HL-60 (cell line): ENCODE data around the gene APPBP2.

Experiments used
- DNase-seq, 2 experiments: peaks; one replicate each; pipeline ENCODE4 v3.0.0-alpha.2; 2010 to 2020; ENCODE audit warnings: low read depth in 1 of 2, low spot score in 1 of 2
- H3K27ac ChIP-seq: fragments of 250-450 bp; sonication (Bioruptor Pico); replicated peaks from 2 replicates; pipeline ENCODE4 v1.5.1; 2020; ENCODE audit warnings: mild to moderate bottlenecking, moderate library complexity
- H3K27me3 ChIP-seq: fragments of 250-450 bp; sonication (Bioruptor Pico); 2 replicates; pipeline ENCODE4 v1.5.1; 2021; ENCODE audit warnings: mild to moderate bottlenecking, moderate library complexity; ENCODE audit not compliant: insufficient read depth, poor library complexity, severe bottlenecking
- H3K4me3 ChIP-seq: replicated peaks from 2 replicates; pipeline ENCODE4 v1.5.1; 2011; ENCODE audit warnings: mild to moderate bottlenecking, control low read depth, low read length; ENCODE audit not compliant: insufficient read depth
- GABPA ChIP-seq: IDR thresholded peaks from 2 replicates; pipeline ENCODE4 v1.6.1; 2012; ENCODE audit warnings: low read depth
- POLR2AphosphoS5 ChIP-seq: IDR thresholded peaks from 2 replicates; pipeline ENCODE4 v1.6.1; 2012; ENCODE audit warnings: low read depth
- SPI1 ChIP-seq: IDR thresholded peaks from 2 replicates; pipeline ENCODE4 v1.6.1; 2012; ENCODE audit warnings: low read depth, mild to moderate bottlenecking, borderline replicate concordance
- TF ChIP-seq, protein P1 (sequence below): IDR thresholded peaks from one replicate; pipeline ENCODE4 v1.5.1; 2011; ENCODE audit warnings: low read length, control low read depth, inconsistent platforms; ENCODE audit not compliant: insufficient read depth
- TF ChIP-seq, protein P2 (sequence below): IDR thresholded peaks from 2 replicates; pipeline ENCODE4 v1.6.1; 2012; ENCODE audit warnings: low read depth; ENCODE audit not compliant: insufficient replicate concordance

Gene APPBP2

DNA sequence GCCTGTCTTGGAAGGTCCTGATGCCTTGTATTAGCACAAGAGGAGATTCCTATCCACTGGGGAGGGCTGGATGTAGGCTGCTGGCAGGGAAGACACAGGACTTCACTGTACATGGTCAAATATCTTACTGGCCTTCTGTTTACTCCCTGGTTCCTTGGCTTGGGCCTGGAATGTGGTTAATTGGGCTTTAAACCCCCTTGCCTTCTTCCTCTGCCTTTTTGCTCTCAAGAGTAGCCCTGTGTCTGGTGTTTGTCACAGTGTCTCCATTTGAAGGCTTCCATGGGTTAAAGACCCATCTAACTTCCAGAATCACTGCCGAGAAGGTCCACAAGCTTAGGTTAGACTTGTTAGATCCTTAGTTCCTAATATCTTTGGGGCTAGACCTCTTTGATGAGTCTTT lies 110.9 kb downstream of the APPBP2 start:
- H3K27ac ChIP-seq = no peak overlapping the region
- no peaks in the 10 kb centered on the region for H3K27me3 ChIP-seq
- H3K4me3 ChIP-seq = no peak overlapping the region
- TF ChIP-seq SPI1 (no peak), GABPA (no peak), POLR2AphosphoS5 (no peak)
- TF ChIP-seq, protein P1, sequence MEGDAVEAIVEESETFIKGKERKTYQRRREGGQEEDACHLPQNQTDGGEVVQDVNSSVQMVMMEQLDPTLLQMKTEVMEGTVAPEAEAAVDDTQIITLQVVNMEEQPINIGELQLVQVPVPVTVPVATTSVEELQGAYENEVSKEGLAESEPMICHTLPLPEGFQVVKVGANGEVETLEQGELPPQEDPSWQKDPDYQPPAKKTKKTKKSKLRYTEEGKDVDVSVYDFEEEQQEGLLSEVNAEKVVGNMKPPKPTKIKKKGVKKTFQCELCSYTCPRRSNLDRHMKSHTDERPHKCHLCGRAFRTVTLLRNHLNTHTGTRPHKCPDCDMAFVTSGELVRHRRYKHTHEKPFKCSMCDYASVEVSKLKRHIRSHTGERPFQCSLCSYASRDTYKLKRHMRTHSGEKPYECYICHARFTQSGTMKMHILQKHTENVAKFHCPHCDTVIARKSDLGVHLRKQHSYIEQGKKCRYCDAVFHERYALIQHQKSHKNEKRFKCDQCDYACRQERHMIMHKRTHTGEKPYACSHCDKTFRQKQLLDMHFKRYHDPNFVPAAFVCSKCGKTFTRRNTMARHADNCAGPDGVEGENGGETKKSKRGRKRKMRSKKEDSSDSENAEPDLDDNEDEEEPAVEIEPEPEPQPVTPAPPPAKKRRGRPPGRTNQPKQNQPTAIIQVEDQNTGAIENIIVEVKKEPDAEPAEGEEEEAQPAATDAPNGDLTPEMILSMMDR = no peak
- TF ChIP-seq, protein P2, sequence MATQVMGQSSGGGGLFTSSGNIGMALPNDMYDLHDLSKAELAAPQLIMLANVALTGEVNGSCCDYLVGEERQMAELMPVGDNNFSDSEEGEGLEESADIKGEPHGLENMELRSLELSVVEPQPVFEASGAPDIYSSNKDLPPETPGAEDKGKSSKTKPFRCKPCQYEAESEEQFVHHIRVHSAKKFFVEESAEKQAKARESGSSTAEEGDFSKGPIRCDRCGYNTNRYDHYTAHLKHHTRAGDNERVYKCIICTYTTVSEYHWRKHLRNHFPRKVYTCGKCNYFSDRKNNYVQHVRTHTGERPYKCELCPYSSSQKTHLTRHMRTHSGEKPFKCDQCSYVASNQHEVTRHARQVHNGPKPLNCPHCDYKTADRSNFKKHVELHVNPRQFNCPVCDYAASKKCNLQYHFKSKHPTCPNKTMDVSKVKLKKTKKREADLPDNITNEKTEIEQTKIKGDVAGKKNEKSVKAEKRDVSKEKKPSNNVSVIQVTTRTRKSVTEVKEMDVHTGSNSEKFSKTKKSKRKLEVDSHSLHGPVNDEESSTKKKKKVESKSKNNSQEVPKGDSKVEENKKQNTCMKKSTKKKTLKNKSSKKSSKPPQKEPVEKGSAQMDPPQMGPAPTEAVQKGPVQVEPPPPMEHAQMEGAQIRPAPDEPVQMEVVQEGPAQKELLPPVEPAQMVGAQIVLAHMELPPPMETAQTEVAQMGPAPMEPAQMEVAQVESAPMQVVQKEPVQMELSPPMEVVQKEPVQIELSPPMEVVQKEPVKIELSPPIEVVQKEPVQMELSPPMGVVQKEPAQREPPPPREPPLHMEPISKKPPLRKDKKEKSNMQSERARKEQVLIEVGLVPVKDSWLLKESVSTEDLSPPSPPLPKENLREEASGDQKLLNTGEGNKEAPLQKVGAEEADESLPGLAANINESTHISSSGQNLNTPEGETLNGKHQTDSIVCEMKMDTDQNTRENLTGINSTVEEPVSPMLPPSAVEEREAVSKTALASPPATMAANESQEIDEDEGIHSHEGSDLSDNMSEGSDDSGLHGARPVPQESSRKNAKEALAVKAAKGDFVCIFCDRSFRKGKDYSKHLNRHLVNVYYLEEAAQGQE = no peak
- DNase-seq = no peak

DNA sequence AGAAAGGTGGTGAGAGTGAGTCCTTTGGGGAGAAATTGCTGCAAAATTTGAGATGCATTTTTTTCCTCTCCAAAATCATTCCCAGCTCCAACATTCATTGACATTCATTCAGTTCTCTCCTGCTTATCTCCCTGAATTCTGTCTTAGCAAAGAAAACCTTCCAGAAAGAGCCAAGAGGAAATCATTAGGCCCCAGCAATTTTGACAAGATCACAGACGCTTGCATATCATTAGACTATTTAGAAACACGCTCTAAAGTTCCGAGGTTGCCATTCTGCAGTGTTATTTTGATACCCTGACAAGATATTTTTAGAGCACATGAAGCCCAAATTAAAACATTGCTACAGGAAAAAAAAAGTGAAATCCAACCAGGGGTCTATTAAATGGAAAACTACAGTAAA lies 113.3 kb downstream of the APPBP2 start:
- TF ChIP-seq POLR2AphosphoS5 (no peak), SPI1 (no peak), GABPA (no peak)
- TF ChIP-seq, protein P2 = no peak
- TF ChIP-seq, protein P1 = no peak
- H3K27me3 ChIP-seq = no peaks in the 10 kb centered on the region
- no peak overlapping the region for H3K27ac ChIP-seq
- no peak for DNase-seq
- H3K4me3 ChIP-seq = no peak overlapping the region

DNA sequence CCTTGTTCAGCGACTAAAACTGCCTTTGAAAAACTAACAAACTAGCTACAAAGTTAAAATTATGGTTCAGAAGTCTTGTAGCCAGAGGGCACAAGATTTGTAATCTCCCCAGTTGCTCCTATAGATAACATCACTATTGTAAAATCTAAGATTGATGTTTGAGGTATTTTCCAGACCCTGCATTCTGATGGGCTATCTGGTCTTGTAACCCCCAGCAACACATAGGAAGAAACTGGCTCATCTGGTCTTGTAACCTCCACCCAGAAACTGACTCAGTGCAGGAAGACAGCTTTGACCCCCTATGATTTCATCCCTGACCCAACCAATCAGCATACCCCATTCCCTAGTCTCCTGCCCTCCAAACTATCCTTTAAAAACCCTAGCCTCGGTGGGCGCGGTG lies 116.0 kb downstream of the APPBP2 start:
- no peaks in the 10 kb centered on the region for H3K27me3 ChIP-seq
- H3K4me3 ChIP-seq = no peak overlapping the region
- TF ChIP-seq, protein P2 = no peak
- TF ChIP-seq, protein P1 = no peak
- TF ChIP-seq SPI1 (no peak), GABPA (no peak), POLR2AphosphoS5 (no peak)
- H3K27ac ChIP-seq = no peak overlapping the region
- no peak for DNase-seq
